Stimulated activated CD8-positive, alpha-beta memory T cell treated with anti-CD3 and anti-CD28 coated beads, Interleukin-12 subunit alpha, Interleukin-12 subunit beta, amount 100 ng/mL, for 1 hour (primary cell): ENCODE measurements around the gene PELI2.
"Not testable (repeated sequence)": the region's sequence is repeated elsewhere in the genome, so short reads cannot be mapped to it uniquely, and the experiment has no call there.

Experiments
- DNase-seq: peaks from one replicate; pipeline ENCODE4 v3.0.0-alpha.2; 2020; ENCODE audit warnings: low read depth

Gene PELI2

GRCh38 chr14:56143025-56143424, 24.8 kb downstream of the PELI2 start:
- DNase-seq = no peak

DNA sequence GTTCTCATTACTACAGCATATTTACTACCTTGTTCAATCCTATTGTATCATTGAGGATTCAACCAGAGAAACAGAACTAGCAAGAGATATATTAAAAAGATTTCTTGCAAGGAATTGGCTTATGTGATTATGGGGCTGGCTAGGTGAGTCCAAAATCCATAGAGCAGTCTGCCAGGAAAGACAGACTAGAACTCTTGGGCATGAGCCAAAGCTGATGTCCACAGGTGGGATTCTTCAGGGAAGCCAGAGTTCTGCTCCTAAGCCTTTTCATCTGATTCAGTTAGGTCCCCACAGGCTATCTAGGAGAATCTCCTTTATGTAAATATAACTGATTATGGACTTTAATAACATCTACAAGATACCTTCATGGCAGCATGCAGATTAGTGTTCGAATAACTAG, 26.0 kb downstream of the PELI2 start:
- DNase-seq = no peak

- DNase-seq = no peak
Observed at GRCh38 chr14:56145181-56145769, 27.1 kb downstream of the PELI2 start.

DNA sequence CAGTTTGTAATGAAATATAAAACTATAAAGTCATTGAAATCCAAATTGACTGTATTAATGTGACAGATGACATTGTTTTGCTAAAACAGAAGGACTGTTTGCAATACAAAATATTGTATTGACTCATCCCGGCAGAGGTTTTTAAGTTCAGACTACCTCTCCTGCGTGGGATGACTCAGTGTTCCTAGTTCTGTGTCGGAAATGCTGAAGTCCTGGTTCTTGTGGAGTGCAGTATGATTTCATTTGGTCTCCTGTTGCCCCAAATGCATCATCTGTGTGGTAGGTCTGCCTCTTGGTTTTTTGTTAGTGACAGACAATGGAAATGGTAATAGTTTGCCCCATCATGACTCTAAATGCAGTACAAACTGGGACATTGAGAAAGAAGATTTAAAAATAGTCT, 27.8 kb downstream of the PELI2 start:
- DNase-seq = no peak

GRCh38 chr14:56147449-56147848, 29.2 kb downstream of the PELI2 start:
- no peak for DNase-seq

DNA sequence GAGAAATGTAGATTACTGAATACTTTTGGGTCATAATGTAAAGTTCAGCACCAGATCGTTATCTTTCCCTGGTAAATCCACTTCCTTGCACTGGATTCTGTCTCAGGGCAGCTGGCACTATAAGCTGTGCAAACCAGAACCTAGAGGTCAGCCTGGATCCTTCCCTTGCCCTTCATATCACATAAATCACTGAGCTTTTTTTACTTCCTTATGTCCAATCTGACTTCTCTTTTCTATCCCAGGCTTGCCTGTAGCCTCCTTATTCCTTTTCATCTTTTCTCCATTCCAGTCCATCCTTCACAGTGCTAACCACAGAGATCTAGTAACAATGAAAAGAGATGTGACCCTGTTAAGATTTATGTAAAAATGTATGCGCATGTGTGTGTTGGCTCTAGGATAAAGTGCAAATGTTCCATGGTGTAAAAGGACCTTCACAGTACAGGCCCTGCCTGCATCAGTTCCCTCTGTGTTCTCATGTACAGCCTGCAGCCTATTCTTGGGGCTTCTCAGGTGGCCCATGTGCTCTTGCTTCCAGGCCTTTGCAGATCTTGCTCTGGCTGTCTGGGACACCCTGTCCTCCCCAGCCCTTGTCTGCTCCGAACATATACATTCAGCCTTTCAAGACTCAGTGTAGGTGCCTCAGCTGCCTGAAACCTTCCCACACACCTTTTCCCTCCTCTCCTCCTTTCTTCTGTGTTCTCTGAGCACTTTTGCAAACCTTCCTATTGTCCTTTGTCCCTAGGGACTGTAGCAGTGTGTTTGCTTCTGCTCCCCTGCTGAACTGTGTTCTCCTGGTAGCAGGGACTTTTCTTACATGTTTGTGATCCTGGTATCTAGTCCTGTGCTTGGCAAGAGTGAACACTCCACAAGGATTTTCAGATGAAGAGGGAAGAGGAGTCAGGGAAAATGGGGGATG, 30.0 kb downstream of the PELI2 start:
- no peak for DNase-seq

DNA sequence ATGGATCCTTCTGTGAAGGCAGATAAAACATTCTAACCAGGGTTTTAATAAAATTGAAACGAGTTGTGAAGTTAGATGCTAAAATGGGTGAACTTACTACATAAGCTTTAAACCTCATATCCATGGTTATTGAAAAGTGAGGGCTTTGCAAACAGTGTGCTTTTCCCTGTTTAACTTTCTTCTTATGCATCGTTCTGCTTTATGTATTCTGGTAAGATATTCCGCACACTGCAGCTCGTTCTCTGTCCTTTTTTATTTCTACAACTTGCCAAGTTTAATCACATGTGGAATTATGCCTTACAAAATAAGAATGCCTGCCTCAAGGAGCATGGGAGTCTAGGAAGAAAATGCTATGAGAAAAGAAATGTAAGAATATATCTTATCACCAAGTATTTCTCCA, 30.9 kb downstream of the PELI2 start:
- no peak for DNase-seq

DNA sequence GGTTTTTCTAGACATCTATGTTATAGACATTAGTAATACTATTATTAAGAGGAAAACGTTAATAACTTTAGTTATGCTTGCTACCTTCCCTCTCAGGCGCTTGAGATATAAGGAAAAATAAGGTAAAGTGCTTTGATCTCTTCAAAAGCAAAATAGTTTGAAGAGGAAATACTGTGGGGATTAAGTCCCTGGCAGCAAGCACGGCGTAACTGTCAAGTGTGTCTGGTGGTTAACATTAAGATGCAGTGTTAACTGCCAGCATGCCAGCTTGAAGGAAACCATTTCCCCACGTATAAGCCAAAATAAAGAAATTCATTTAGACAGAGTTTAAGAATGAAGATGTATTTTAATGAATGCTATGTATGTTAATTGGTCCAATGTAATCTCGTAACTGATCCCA, 31.8 kb downstream of the PELI2 start:
- DNase-seq = no peak

DNA sequence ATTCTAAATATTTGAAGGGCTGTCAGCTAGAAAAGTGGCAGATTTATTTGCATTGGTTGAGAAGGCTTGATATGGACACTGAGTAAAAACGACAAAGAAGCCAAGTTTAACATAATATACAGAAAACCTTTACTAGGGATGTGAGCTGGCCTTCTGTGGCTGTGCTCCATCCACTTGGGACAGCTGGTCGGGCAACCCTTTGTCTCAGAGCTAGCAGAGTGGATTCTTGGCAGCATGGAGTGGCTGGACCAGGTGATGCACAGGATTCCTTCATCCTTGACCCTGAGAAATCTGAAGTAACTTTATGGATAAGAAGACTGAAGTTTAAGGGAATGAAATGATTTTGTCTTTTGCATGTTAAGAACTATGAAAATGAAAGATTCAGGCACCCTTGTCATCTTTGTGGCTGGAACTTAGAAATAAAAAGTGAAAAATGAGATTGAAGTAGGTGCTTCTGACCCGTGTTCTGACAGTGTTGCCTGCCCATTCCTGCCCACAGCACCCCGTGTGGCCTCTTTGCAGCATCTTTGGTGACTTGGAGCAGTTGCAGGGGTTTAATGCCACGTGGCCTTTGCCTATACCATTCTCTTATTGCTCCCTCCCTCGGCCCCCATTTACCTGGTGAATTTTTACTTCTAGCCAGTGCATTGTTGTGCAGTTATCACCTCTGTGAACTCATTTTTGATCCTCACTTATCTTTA, 32.6 kb downstream of the PELI2 start:
- DNase-seq = no peak

DNA sequence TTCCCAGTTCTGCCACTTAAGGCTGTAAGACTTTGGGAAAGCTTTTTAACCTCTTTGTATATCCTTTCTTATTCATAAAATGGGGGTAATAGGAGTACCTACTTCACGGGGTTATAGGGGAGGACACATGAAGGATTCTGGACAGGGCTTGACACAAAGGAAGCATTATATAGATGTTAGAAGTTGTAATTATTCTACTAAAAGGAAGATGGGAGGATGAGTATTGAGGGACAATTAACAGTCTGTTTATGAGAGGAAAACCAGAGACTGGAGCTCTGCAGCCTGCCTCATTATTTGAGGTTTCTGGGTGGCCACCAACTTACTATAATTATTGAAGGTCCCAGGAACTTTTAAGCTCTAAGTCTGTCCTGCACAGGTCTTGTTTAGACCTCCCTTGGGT, 34.0 kb downstream of the PELI2 start:
- no peak for DNase-seq

DNA sequence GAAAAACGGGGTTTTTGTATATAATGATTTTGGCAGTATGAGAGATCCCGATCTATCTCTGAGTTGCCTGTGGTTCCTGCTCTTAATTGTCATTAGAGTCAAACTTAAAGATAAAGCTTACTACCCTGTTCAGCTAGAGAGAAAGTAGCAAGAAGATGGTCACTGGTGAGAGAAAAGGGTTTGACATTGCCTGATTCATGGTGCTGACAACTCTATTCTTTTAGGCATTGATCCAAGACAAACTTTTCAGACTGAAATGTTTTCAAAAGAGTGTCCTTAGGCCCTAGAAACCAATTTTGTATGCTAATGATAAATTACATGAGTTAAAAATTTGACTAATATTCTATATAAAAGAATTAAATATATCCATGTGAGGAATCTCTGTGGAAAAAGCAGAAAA, 35.1 kb downstream of the PELI2 start:
- no peak for DNase-seq

DNA sequence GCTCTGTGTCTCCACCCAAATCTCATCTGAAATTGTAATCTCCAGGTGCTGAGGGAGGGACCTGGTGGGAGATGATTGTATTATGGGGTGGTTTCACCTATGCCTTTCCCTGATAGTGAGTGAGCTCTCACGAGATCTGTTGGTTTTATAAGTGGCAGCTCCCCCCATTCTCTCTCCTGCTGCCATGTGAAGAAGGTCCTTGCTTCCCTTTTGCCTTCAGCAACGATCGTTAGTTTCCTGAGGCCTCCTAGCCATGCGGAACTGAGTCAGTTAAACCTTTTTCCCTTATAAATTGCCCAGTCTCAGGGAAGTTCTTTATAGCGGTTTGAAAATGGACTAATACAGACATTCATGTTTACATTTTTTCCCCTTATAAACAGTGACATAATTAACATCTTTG, 36.1 kb downstream of the PELI2 start:
- no peak for DNase-seq

GRCh38 chr14:56156096-56156495, 37.9 kb downstream of the PELI2 start:
- no peak for DNase-seq

- no peak for DNase-seq
Observed at GRCh38 chr14:56159066-56159465, 40.9 kb downstream of the PELI2 start.

DNA sequence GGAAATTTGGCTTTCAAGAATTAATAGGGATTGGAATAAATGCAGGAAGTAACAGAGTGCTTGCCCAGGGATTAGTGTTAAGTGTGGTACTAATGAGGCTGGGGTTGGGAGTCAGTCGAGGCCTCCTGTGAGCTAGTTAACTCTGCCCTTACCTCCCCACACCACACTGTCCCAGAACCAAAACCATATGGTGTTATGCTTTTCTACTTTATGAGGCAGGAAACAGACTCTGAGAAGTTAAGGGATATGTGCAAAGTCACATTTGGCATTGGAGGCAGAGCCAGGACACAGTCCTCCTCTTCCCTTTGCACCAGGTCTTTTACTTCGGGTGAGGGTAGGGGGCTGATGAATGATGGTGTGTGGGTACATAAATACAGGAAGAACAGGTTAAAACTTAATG, 41.9 kb downstream of the PELI2 start:
- no peak for DNase-seq

- DNase-seq = no peak
Observed at GRCh38 chr14:56161658-56162057, 43.4 kb downstream of the PELI2 start.

DNA sequence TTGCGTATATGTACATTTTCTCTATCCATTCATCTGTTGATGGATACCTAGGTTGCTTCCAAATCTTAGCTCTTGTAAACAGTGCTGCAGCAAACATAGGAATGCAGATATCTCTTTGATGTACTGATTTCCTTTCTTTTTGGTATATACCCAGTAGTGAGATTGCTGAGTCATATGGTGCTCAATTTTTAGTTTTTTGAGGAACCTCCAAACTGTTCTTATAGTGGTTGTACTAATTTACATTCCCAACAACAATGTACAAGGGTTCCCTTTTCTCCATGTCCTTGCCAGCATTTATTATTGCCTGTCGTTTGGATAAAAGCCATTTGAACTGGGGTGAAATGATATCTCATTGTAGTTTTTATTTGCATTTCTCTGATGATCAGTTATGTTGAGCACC, 44.3 kb downstream of the PELI2 start:
- DNase-seq = no peak

DNA sequence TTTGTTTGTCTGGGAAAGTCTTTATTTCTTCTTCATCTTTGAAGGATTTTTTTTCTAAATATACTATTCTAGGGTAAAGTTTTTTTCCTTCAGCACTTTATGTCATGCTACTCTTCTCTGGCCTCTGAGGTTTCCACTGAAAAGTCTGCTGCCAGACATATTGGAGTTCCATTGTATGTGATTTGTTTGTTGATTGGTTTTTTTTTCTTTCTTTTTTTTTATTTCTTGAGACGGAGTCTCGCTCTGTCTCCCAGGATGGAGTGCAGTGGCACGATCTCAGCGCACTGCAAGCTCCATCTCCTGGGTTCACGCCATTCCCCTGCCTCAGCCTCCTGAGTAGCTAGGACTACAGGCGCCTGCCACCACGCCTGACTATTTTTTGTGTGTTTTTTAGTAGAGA, 48.4 kb downstream of the PELI2 start:
- not testable (repeated sequence) for DNase-seq

DNA sequence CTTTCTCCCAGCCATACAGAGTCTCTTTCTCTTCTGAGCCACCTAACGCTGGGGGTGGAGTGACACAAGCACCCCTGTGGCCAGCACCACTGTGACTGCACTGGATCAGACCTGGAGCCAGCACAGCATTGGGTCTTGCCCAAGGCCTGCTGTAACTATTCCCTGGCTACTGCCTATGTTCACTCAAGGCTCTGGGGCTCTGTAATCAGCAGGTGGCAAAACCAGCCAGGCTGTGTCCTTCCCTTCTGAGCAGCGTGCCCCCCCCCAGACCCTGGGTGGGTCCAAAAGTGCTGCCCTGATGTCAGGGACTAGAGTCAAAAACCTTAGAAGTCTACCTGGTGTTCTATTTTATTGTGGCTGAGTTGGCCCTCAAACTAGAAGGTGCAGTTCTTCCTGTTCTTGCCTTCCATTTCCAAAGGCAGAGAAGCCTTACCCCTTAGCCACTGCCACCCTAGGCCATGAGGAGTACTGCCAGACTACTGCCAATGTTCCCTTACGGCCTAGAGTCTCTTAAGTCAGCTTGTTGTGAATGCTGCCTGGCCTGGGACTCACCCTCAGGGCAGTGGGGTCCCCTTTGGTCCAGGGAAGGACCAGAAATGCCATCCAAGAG, 49.9 kb downstream of the PELI2 start:
- DNase-seq = no peak

DNA sequence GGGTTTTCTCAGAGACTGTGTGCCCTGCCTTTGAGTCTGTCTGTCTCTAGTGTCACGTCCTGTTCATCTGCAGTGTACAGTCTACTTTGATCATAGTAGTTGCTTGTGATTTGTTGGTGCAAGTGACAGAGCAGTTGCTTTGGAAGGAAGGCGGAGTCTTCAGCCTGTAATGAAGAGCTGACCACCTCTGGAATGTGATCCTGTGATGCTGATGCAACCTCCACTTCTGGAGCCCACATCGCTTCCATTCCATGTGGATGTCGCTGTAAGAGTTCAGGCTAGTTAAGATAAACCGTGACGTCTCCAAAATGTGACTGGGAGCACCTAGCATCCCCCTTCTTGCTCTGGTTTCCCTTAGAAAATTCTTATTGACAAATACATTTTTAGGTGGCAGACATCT, 51.8 kb downstream of the PELI2 start:
- DNase-seq = no peak

- DNase-seq = no peak
Observed at GRCh38 chr14:56170877-56171422, 52.7 kb downstream of the PELI2 start.

DNA sequence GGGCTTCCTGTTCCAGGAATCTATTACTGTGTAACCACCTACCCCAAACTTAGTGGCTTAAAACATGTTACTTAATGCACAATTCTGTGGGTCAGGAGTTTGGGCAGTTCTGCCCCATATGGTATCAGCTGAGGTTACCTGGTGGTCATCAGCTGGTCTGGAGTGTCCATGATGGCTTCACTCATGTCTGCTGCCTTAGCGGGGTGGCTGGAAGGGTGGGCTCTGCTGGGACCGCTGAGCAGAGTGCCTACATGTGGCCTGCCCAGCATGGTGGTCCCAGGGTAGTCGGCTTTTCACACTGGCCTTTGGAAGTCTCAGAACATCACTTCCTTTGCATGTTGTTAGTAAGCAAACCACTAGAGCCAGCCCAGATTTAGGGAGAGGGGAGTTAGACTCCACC, 53.9 kb downstream of the PELI2 start:
- DNase-seq = no peak
